ENCODE measurements around the gene BCL3.

DNA sequence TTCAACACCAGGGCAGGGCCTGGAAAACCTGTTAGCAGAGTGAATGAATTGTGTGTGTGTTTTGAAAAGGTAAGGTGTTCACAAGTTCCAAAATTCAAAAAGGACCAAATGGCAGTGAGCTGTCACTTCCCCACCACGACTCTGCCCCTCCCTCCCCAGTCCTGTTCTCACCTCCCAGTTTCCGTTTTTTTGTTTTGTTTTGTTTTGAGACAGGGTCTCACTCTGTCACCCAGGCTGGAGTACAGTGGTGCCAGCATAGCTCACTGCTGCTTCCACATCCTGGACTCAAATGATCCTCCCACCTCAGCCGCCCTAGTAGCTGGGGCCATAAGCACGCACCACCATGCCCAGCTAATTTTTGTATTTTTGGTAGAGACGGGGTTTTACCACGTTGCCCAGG, 20.3 kb upstream of the BCL3 start:
- TF ChIP-seq CTCF (IDR thresholded peaks at IDR 0.05): no peak
- no peak for TF ChIP-seq POLR2AphosphoS5 (IDR thresholded peaks at IDR 0.05)
